GM19023 (cell line): ENCODE results near the gene DCX.
"Not testable (repeated sequence)": the region's sequence is repeated elsewhere in the genome, so short reads cannot be mapped to it uniquely, and the experiment has no call there.

Experiments used
- ATAC-seq: cut with Tn5 transposase; IDR thresholded peaks from one replicate; pipeline ENCODE4 v1.9.1; 2021; ENCODE audit warnings: mild to moderate bottlenecking, moderate library complexity; ENCODE audit not compliant: unreplicated experiment

The DCX gene

DNA sequence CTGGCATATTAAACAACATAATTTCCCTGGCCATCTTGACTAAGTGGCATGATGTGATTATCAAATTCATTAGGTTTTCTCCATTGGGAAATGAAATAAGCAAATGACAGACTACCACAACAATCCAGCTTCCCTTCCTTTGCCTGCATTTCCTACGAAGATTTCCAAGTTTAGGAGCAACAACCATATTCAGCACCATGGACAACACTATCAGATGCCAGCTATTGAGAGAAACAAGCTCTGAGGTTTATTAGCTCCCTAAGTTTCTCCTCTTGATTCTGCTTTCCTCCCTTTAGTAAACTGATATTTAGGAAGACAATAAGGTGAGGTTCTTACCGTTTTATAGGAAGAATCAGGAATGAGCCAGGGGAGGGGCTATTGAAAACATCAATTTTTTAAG lies 36.2 kb downstream of the DCX start:
- ATAC-seq: no peak

- ATAC-seq: no peak
Measured at GRCh38 chrX:111372086-111372485, 39.9 kb downstream of the DCX start.

DNA sequence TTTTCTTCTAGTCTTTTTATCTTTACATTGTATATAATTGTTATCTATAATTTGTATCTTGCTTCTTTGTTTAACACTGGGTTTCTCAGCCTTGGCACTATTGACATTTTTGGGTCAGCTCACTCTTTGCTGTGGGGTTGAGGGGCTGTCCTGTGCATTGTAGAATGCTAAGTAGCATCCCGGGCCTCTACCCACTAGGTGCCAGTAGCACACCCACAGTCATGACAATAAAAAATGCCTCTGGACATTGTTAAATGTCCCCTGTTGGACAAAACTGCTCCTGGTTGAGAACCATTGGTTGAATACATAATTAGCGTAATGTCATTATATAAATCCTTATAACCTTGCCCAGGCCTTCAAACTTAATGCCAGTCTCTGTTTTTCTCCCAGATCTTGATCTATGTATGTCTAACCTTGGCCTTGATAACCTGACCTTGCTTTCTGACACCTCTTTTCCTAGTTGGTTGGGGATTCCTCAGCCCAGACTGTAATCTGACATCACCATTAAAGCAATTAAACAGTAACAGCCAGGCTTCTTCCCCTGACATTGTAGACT lies 46.1 kb downstream of the DCX start:
- ATAC-seq: no peak

- ATAC-seq: no peak
Measured at GRCh38 chrX:111363741-111364140, 48.3 kb downstream of the DCX start.

DNA sequence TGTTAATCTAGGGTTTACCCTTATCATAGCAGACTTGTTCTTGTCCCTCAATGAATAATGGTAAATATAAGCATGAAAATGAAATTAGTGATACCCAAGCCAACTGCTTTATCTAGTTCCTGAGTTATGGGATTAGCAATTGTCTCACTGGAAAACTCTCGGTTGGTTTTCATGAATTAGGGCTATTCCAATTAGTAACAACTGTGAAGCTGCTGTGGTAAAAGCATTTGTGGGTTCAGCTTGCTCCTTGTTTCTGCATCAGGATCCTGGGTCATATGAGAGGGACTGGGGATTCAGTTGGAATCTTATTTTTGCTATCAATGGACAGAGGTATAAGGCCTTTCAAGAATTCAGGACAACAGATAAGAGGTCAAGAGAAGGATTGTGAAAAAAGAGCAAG lies 50.2 kb downstream of the DCX start:
- ATAC-seq: no peak

DNA sequence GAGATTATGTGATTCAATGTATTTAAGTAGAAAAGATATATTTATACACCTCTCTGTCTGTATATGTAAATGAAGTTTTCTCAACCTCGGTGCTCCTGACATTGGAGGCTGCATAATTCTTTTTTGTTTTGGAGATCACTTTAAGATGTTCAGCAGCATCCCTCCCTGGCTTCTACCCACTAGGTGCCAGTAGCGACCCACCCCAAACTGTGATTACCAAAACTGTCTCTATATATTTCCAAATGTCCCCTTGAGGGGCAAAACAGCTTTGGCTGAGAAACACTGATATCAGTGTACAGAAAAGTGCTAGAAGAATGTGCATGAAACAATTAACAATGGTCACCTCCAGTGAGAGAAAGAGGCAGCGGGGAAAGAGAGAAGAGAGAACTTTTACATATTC lies 51.2 kb downstream of the DCX start:
- no peak for ATAC-seq

- ATAC-seq: no peak
Measured at GRCh38 chrX:111355523-111356115, 56.4 kb downstream of the DCX start.

DNA sequence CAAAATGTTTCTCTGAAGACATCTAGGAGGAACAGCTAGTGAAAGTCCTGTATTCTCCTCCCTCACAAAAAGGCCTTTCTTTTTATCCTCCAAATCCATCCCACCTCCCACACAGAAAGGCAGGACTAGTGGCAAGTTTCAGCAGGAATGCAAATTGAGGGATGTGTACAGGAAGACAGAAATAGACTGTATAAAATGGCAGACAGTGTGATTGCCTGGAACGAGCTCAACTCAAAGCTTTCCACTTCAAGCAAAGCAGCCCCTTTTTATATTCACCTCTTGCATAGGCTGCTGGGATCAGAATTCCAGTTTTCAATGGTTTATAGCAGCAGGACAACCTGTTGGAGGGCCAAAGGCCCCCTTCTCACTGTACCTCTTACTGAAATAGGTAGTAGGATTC lies 57.5 kb downstream of the DCX start:
- no peak for ATAC-seq

DNA sequence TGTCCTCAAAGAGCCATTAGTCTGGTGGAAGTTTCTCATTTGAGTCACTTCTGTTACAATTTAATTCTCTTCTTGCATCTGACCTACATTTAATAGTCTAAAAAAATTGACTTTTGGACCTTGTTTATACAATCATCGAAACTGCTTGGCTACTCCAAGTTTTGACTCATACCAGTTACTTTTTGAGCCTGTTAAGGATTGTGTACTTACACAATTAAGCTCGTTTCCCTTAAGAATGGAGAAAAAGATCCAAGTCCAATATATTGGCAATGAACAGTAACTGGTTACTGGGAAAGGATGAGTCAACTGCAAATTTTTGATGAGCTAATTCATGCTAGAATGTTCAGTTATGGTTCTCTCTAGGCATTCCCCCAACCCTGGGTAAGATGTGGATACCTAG lies 58.2 kb downstream of the DCX start:
- no peak for ATAC-seq

DNA sequence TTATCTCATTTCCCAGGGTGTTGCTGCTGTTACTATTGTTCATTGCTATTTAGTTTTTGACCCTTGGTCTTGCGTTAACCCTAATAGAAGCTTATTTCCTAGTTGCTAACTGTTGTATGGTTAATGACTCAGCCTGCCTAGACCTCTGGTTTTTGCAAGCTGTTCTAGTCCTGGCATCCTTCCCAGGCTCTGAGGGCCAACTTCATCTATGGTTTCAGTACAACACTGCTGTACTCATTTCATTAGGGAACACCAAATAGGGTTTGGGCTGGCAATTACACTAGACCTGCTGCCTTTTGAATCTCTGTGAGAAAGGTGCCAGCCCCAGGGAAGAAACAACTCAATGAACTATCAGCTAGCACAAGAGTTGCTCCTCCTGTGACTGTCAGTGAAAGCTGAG lies 59.6 kb downstream of the DCX start:
- ATAC-seq: no peak

GRCh38 chrX:111349934-111350333 lies 62.1 kb downstream of the DCX start:
- ATAC-seq: no peak

DNA sequence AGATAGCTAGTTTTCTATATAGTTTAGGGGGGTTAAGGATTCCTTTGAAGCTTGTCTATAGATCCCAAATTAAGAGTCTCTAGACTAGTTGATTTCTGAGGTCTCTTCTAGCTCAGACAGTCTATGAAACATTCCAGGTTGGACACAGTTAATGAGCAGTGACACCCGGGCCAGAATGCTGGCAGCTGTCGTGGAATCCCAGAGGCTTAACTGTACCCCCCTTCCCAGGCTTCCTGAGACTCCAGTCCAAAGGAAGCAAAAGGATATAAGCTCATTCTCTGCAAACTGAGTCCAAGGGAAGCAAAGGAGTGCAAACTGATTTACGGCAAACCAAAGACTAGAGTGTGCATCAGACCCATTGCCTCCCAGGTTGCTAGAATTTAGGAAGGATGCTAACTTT lies 62.9 kb downstream of the DCX start:
- no peak for ATAC-seq

DNA sequence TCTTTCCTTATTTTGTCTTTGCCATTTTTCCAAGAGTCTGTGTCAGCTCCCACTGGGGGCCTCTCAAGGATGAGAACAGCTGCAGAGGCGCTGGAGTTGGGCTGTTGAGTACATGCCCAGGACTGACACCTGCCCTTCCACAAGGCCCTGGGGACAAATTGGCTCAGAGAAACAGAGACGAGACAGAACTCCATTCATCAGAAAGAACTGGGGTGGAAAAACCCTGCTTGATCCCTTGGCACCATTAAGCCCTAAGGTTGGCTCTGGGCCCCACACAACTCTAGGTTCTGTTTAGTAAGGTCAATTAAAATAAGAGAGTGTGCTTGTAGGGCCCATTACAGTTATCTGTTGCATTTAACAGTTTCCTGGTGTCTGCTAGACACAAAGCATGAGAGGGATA lies 63.6 kb downstream of the DCX start:
- no peak for ATAC-seq

GRCh38 chrX:111346150-111346549 lies 65.8 kb downstream of the DCX start:
- not testable (repeated sequence) for ATAC-seq

DNA sequence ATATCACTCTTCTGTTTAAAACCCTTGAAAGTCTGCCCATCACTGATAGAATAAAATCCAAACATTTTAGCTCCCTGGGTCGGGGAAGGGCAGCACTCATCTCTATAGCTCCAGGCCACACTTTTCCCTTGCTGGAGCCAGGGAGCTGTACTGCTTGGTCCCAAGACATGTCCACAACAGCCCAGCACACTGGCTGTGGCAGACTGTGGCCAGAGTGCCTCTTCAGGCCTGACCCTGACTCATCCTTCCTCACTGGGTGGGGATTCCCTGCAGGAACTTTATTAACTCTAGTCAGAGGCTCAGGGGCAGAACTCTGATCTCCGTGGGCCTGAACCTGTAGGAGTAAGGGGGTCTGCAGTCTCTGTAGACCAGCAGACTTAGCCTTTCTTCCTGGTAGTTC lies 71.9 kb downstream of the DCX start:
- no peak for ATAC-seq

DNA sequence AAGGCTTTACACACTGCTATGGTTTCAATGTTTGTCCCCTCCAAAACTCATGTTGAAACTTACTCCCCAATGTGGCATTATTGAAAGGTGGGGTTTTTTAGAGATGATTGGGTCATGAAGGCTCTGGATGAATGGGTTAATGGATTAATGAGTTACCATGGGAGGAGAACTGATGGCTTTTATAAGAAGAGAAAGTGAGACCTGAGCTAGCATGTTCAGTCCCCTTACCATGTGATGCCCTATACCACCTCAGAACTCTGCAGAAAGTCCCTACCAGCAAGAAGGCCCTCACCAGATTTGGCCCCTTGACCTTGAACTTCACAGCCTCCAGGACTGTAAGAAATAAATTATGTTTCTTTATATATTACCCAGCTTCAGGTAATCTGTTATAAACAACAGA lies 72.8 kb downstream of the DCX start:
- ATAC-seq: no peak

- no peak for ATAC-seq
Measured at GRCh38 chrX:111338095-111338698, 73.8 kb downstream of the DCX start.

GRCh38 chrX:111337067-111337637 lies 74.8 kb downstream of the DCX start:
- no peak for ATAC-seq

- no peak for ATAC-seq
Measured at GRCh38 chrX:111336141-111336540, 75.9 kb downstream of the DCX start.

DNA sequence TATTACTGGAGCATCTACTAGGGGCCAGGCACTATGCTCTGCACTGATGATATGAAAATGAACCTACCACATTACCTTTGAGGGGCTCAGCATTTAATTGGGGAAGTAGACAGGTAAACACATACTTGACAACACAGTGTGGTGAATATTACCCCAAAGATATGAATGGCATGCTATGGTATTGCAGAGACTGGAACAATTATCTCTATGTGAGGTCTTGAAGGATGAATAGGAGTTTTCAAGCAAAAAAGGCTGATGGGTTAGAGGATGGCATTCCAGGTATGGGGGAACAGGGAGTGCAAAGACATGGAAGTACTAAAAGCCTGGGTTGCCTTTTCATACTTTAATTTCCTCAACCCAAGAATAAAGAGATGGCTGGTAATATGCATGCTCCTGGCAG lies 82.6 kb downstream of the DCX start:
- ATAC-seq: no peak

GRCh38 chrX:111328858-111329257 lies 83.1 kb downstream of the DCX start:
- ATAC-seq: no peak

GRCh38 chrX:111322231-111322855 lies 89.6 kb downstream of the DCX start:
- no peak for ATAC-seq
